WTC11 (cell line): ENCODE results near the gene SERPINE2. TPM values are rescaled to one million over a fixed set of nuclear protein-coding genes. Genes with fewer than 3 reads are reported as not detected.
A peak's percentile ranks its signal among the peaks of the same experiment; 100 is the strongest.

Experiments used
- ATAC-seq: fragments of 200-7000 bp; cut with Tn5 transposase; 2 replicates; pipeline ENCODE4 v1.10.0; 2021; ENCODE audit warnings: mild to moderate bottlenecking, moderate library complexity
- CTCF ChIA-PET: fragments of 300-600 bp; sonication (Branson Sonifier 250); formaldehyde crosslinking; loops from one replicate; lab custom pipeline; 2021; ENCODE audit warnings: antibody characterized with exemption; lab: Charles Lee
- POLR2A ChIA-PET: fragments of 350-600 bp; sonication (Branson Sonifier 250); formaldehyde crosslinking; loops from one replicate; lab custom pipeline; 2021; ENCODE audit warnings: antibody characterized with exemption; lab: Charles Lee
- DNase-seq: peaks from one replicate; pipeline ENCODE4 v3.0.0; 2021; ENCODE audit warnings: low spot score
- H3K27ac Mint-ChIP-seq: 2 replicates; pipeline ENCODE4 v1.8.0; 2021; ENCODE audit warnings: mixed read lengths
- H3K27me3 Mint-ChIP-seq: 2 replicates; pipeline ENCODE4 v1.8.0; 2021; ENCODE audit warnings: low read depth, mild to moderate bottlenecking, moderate library complexity, mixed read lengths
- H3K36me3 Mint-ChIP-seq: 2 replicates; pipeline ENCODE4 v1.8.0; 2021; ENCODE audit warnings: mixed read lengths
- H3K4me1 Mint-ChIP-seq: 2 replicates; pipeline ENCODE4 v1.8.0; 2022; ENCODE audit warnings: mixed read lengths
- H3K4me3 Mint-ChIP-seq: 2 replicates; pipeline ENCODE4 v1.8.0; 2021; ENCODE audit warnings: mild to moderate bottlenecking, moderate library complexity, mixed read lengths
- H3K9me3 Mint-ChIP-seq: 2 replicates; pipeline ENCODE4 v1.8.0; 2021; ENCODE audit warnings: mixed read lengths
- AR ChIP-seq: fragments of 250-450 bp; sonication (Bioruptor Pico); IDR thresholded peaks from 2 replicates; pipeline ENCODE4 v1.9.0; 2021; ENCODE audit warnings: mild to moderate bottlenecking
- CREB1 ChIP-seq: sonication (generic); formaldehyde crosslinking; IDR thresholded peaks from 2 replicates; pipeline ENCODE4 v1.8.0; 2023; ENCODE audit warnings: mild to moderate bottlenecking, missing genetic modification reagents
- E2F4 ChIP-seq: sonication (generic); formaldehyde crosslinking; IDR thresholded peaks from 2 replicates; pipeline ENCODE4 v1.8.1; 2022; ENCODE audit warnings: low read depth, mild to moderate bottlenecking, moderate library complexity, missing genetic modification reagents, borderline replicate concordance
- GABPB1 ChIP-seq: sonication (generic); formaldehyde crosslinking; IDR thresholded peaks from 2 replicates; pipeline ENCODE4 v1.8.1; 2023; ENCODE audit warnings: mild to moderate bottlenecking, missing genetic modification reagents
- JAZF1 ChIP-seq: fragments of 250-450 bp; sonication (Bioruptor Pico); IDR thresholded peaks from 2 replicates; pipeline ENCODE4 v1.9.0; 2021; ENCODE audit warnings: moderate library complexity, mild to moderate bottlenecking, inconsistent platforms
- NFYB ChIP-seq: sonication (generic); formaldehyde crosslinking; conservative IDR thresholded peaks from 2 replicates; pipeline ENCODE4 v1.8.0; 2022; ENCODE audit warnings: low read depth, missing genetic modification reagents
- NR1H2 ChIP-seq: sonication (generic); formaldehyde crosslinking; IDR thresholded peaks from 2 replicates; pipeline ENCODE4 v1.9.0; 2021; ENCODE audit warnings: mild to moderate bottlenecking, moderate library complexity, missing genetic modification reagents
- SP1 ChIP-seq: sonication (generic); formaldehyde crosslinking; conservative IDR thresholded peaks from 2 replicates; pipeline ENCODE4 v1.8.1; 2022; ENCODE audit warnings: missing genetic modification reagents
- USF2 ChIP-seq: sonication (generic); formaldehyde crosslinking; IDR thresholded peaks from 2 replicates; pipeline ENCODE4 v1.8.1; 2023; ENCODE audit warnings: mild to moderate bottlenecking, missing genetic modification reagents, moderate library complexity
- total RNA-seq: library from RNA; stranded (reverse); gene quantifications from 3 replicates; pipeline ENCODE4 v1.2.3, GENCODE V29; 2021
- TF ChIP-seq, protein P1 (sequence below): fragments of 250-450 bp; sonication (Bioruptor Pico); IDR thresholded peaks from 2 replicates; pipeline ENCODE4 v2.1.2; 2022; ENCODE audit warnings: mild to moderate bottlenecking, moderate library complexity
- TF ChIP-seq, protein P2 (sequence below): sonication (generic); formaldehyde crosslinking; IDR thresholded peaks from 2 replicates; pipeline ENCODE4 v1.8.0; 2023; ENCODE audit warnings: missing genetic modification reagents, mild to moderate bottlenecking, borderline replicate concordance
- TF ChIP-seq, protein P3 (sequence below): sonication (generic); formaldehyde crosslinking; IDR thresholded peaks from 2 replicates; pipeline ENCODE4 v1.8.1; 2022; ENCODE audit warnings: missing genetic modification reagents, borderline replicate concordance
- TF ChIP-seq, protein P4 (sequence below): sonication (generic); formaldehyde crosslinking; IDR thresholded peaks from 2 replicates; pipeline ENCODE4 v1.8.0; 2022; ENCODE audit warnings: mild to moderate bottlenecking, missing genetic modification reagents

Gene SERPINE2
- total RNA-seq, 1 experiment from 2014 or later, result 60.4 TPM

DNA sequence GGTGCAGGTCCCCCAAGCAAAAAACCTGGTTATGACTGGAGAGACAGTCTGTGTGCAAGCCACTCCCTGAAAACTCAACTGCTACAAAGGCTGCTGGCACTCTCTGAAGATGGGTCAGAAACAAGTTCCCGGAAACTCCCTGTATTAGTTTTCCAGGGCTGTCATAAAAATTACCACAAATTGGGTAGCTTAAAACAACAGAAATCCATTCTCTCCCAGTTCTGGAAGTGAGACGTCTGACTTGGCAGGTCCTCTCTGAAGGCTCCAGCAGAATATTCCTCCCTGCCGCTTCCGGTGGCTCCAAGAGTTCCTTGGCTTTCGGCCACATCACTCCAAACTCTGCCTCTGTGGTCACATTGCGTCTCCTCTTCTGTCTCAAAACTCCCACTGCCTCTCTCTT lies 30.1 kb upstream of the SERPINE2 start (continued):
- no peak for TF ChIP-seq E2F4 (CRISPR knock-in tag)
- TF ChIP-seq, protein P1, sequence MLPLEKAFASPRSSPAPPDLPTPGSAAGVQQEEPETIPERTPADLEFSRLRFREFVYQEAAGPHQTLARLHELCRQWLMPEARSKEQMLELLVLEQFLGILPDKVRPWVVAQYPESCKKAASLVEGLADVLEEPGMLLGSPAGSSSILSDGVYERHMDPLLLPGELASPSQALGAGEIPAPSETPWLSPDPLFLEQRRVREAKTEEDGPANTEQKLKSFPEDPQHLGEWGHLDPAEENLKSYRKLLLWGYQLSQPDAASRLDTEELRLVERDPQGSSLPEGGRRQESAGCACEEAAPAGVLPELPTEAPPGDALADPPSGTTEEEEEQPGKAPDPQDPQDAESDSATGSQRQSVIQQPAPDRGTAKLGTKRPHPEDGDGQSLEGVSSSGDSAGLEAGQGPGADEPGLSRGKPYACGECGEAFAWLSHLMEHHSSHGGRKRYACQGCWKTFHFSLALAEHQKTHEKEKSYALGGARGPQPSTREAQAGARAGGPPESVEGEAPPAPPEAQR (CRISPR knock-in tag), result no peak
- TF ChIP-seq, protein P2, sequence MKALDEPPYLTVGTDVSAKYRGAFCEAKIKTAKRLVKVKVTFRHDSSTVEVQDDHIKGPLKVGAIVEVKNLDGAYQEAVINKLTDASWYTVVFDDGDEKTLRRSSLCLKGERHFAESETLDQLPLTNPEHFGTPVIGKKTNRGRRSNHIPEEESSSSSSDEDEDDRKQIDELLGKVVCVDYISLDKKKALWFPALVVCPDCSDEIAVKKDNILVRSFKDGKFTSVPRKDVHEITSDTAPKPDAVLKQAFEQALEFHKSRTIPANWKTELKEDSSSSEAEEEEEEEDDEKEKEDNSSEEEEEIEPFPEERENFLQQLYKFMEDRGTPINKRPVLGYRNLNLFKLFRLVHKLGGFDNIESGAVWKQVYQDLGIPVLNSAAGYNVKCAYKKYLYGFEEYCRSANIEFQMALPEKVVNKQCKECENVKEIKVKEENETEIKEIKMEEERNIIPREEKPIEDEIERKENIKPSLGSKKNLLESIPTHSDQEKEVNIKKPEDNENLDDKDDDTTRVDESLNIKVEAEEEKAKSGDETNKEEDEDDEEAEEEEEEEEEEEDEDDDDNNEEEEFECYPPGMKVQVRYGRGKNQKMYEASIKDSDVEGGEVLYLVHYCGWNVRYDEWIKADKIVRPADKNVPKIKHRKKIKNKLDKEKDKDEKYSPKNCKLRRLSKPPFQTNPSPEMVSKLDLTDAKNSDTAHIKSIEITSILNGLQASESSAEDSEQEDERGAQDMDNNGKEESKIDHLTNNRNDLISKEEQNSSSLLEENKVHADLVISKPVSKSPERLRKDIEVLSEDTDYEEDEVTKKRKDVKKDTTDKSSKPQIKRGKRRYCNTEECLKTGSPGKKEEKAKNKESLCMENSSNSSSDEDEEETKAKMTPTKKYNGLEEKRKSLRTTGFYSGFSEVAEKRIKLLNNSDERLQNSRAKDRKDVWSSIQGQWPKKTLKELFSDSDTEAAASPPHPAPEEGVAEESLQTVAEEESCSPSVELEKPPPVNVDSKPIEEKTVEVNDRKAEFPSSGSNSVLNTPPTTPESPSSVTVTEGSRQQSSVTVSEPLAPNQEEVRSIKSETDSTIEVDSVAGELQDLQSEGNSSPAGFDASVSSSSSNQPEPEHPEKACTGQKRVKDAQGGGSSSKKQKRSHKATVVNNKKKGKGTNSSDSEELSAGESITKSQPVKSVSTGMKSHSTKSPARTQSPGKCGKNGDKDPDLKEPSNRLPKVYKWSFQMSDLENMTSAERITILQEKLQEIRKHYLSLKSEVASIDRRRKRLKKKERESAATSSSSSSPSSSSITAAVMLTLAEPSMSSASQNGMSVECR (CRISPR knock-in tag), result no peak
- TF ChIP-seq, protein P3, sequence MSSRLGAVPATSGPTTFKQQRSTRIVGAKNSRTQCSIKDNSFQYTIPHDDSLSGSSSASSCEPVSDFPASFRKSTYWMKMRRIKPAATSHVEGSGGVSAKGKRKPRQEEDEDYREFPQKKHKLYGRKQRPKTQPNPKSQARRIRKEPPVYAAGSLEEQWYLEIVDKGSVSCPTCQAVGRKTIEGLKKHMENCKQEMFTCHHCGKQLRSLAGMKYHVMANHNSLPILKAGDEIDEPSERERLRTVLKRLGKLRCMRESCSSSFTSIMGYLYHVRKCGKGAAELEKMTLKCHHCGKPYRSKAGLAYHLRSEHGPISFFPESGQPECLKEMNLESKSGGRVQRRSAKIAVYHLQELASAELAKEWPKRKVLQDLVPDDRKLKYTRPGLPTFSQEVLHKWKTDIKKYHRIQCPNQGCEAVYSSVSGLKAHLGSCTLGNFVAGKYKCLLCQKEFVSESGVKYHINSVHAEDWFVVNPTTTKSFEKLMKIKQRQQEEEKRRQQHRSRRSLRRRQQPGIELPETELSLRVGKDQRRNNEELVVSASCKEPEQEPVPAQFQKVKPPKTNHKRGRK (CRISPR knock-in tag), result no peak

- no peak overlapping the region for H3K27ac Mint-ChIP-seq
- H3K36me3 Mint-ChIP-seq, result no peaks in the 10 kb centered on the region
- CTCF ChIA-PET, result interaction anchor here (0.7 to 2.6 kb wide), 7 partner anchors 70 to 220 kb away, joined by 4 to 26 read pairs (median 5); no protein-coding TSS in a partner anchor
- no peak for DNase-seq
- 0 out of 2 replicates have a peak, but pooled peaks cover 2% of the 10 kb centered on the region for H3K4me1 Mint-ChIP-seq
- POLR2A ChIA-PET, result no interaction called here
- no peak for TF ChIP-seq E2F4 (CRISPR knock-in tag)
- no peak for TF ChIP-seq SP1
- TF ChIP-seq, protein P3 (CRISPR knock-in tag), result no peak
- TF ChIP-seq NR1H2, result no peak
- no peak for ATAC-seq
- no peaks in the 10 kb centered on the region for H3K9me3 Mint-ChIP-seq
- H3K27me3 Mint-ChIP-seq, result no peaks in the 10 kb centered on the region
- no peak overlapping the region for H3K4me3 Mint-ChIP-seq
Measured at GRCh38 chr2:224063298-224063648, 24.2 kb upstream of the SERPINE2 start.

- Mint-ChIP-seq H3K27me3 (no peaks in the 10 kb centered on the region), H3K4me1 (0 out of 2 replicates have a peak, but pooled peaks cover 5% of the 10 kb centered on the region), H3K4me3 (no peak overlapping the region), H3K27ac (no peak overlapping the region), H3K9me3 (peaks cover 4% of the 10 kb centered on the region), H3K36me3 (no peaks in the 10 kb centered on the region)
- DNase-seq (no peak), ATAC-seq (peak; percentile 63)
- CTCF ChIA-PET, result interaction anchor here (0.7 to 2.6 kb wide), 8 partner anchors 69 to 222 kb away, joined by 4 to 26 read pairs (median 4); no protein-coding TSS in a partner anchor
- POLR2A ChIA-PET, result no interaction called here
- no peak for TF ChIP-seq USF2
- TF ChIP-seq NFYB, result no peak
- TF ChIP-seq JAZF1 (CRISPR knock-in tag), result no peak
- TF ChIP-seq CREB1 (CRISPR knock-in tag), result no peak
- TF ChIP-seq AR (CRISPR knock-in tag), result no peak
- no peak for TF ChIP-seq GABPB1
- TF ChIP-seq, protein P4, sequence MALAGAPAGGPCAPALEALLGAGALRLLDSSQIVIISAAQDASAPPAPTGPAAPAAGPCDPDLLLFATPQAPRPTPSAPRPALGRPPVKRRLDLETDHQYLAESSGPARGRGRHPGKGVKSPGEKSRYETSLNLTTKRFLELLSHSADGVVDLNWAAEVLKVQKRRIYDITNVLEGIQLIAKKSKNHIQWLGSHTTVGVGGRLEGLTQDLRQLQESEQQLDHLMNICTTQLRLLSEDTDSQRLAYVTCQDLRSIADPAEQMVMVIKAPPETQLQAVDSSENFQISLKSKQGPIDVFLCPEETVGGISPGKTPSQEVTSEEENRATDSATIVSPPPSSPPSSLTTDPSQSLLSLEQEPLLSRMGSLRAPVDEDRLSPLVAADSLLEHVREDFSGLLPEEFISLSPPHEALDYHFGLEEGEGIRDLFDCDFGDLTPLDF (CRISPR knock-in tag), result no peak
Measured at GRCh38 chr2:224062481-224063297, 23.6 kb upstream of the SERPINE2 start.
